Uterus (tissue), 2 donors: Measurements from ENCODE around the gene C6orf89.

ENCODE experiments used
- CTCF ChIP-seq, 4 experiments: fragments of 200-600 bp in 2 of 4; fragments of 450-650 bp in 2 of 4; sonication (generic) in 2 of 4; IDR thresholded peaks; one replicate each; pipeline ENCODE4 v1.5.1; 2016 to 2019; ENCODE audit warnings: antibody characterized with exemption in 4 of 4, mild to moderate bottlenecking in 2 of 4, moderate library complexity in 1 of 4
- POLR2A ChIP-seq, 2 donors: fragments of 450-650 bp; IDR thresholded peaks; one replicate each; pipeline ENCODE4 v1.6.1; 2016; ENCODE audit warnings: antibody characterized with exemption in 2 of 2, mild to moderate bottlenecking in 1 of 2, moderate library complexity in 1 of 2

GRCh38 chr6:36837686-36838085 is 48.1 kb upstream of the C6orf89 start:
- TF ChIP-seq CTCF (IDR thresholded peaks at IDR 0.05) (no peak), POLR2A (IDR thresholded peaks at IDR 0.05) (no peak)
